Renal cortex interstitium (tissue), 11 donors: Measurements from ENCODE around the gene OR2T8. TPM values are rescaled to one million over a fixed set of nuclear protein-coding genes. Genes with fewer than 3 reads are reported as not detected.

Source experiments
- DNase-seq, 11 donors: peaks; one replicate each; pipeline ENCODE4 v3.0.0-alpha.2; 2013; ENCODE audit warnings: low read depth in 9 of 11, low spot score in 4 of 11; ENCODE audit errors: extremely low read depth in 1 of 11
- polyA plus RNA-seq, 3 donors: library from polyadenylated mRNA; unstranded; fragments of 120-200 nt; gene quantifications; one replicate each; pipeline ENCODE4 v1.2.1, GENCODE V29; 2013; ENCODE audit not compliant: insufficient read length in 3 of 3

OR2T8 gene
- polyA plus RNA-seq, 3 donors: not detected

DNA sequence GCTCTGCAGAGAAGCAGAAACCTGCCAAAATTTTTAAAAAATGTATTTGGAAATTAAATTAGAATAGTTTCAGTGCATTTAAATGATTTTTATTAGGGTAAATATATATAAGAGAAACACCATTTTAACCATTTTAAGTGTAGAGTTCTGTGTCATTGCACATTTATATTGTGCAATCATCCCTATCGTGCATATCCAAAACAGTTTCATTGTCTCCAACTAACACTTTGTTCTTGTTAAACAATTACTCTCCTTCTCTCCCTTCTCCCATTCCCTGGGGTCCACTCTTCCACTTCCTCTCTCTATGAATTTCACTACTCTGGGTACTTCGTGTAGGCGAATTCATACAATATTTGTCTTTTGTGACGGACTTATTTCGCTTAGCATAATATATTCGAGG is 22.6 kb downstream of the OR2T8 start:
- no peak for DNase-seq

DNA sequence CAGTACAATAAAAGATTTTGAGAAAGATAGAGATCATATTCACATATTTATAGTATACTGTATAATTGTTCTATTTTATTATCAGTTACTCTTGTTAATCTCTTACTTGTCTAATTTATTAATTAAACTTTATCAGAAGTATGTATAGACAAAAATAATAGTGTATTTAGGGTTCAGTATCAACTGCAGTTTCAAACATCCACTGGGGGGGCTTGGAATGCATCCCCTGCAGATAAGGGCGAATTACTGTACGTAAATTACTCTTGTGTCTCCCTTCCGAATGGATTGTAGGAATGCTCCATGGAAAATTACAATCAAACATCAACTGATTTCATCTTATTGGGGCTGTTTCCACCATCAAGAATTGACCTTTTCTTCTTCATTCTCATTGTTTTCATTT is 28.5 kb downstream of the OR2T8 start, which contains the start of gene OR2L8:
TSS of gene OR2L8 (plus strand) at position 301 of the 400 bp plus-strand sequence. CDS start at position 301, 0 bp downstream.
- DNase-seq: no peak

- no peak for DNase-seq
Measured at GRCh38 chr1:247953408-247953807, 33.4 kb downstream of the OR2T8 start.

DNA sequence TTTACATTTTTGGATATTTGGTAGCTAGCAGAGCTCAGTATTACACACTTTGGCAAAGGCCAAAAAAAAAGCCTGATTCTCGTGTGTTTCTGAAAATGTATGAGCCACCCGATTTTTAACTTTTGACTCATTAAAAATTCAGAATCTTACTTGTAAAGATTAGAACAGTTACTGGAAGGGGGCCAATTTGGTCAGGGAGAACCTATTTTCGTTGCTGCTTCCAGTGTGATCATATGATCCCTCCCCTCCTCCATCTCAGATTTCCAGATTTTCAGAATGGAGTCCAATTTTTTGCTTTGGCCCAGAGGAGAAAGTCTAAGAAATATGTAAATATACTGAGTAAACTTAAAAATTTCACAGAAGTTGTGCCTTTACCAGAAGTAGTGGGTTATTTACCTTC is 41.7 kb downstream of the OR2T8 start:
- DNase-seq: no peak

- no peak for DNase-seq
Measured at GRCh38 chr1:247962911-247963588, 43.0 kb downstream of the OR2T8 start.

- no peak for DNase-seq
Measured at GRCh38 chr1:247964933-247965332, 44.9 kb downstream of the OR2T8 start, which contains the start of gene OR2AK2. TSS of gene OR2AK2 (plus strand) at chr1:247965233. CDS start at chr1:247965377, 144 bp downstream.

GRCh38 chr1:247966532-247967204 is 46.6 kb downstream of the OR2T8 start:
- DNase-seq: no peak

Other genes with a start within 250 kb of the OR2T8 start
- gene OR13G1, start 240.5 kb upstream of the OR2T8 start, polyA plus RNA-seq: not detected
- gene OR6F1, start 203.6 kb upstream of the OR2T8 start, polyA plus RNA-seq: not detected
- gene OR14K1, start 181.6 kb upstream of the OR2T8 start, polyA plus RNA-seq: not detected
- not detected for gene OR14A2, start 172.1 kb upstream of the OR2T8 start, polyA plus RNA-seq
- not detected for gene OR1C1, start 159.7 kb upstream of the OR2T8 start, polyA plus RNA-seq
- not detected for gene OR14A16, start 96.1 kb upstream of the OR2T8 start, polyA plus RNA-seq
- not detected for gene OR11L1, start 78.4 kb upstream of the OR2T8 start, polyA plus RNA-seq
- gene TRIM58, start 63.1 kb upstream of the OR2T8 start, polyA plus RNA-seq: 1 to 10 TPM; 1.1 to 2.2 (median 1.3) TPM
- under 1 TPM; 0.21 to 0.54 (median 0.22) TPM for gene OR2W3, start 24.7 kb upstream of the OR2T8 start, polyA plus RNA-seq
- not detected for gene OR2AJ1, start 4.6 kb downstream of the OR2T8 start, polyA plus RNA-seq
- gene OR2L8, start 28.6 kb downstream of the OR2T8 start, polyA plus RNA-seq: not detected
- not detected for gene OR2AK2, start 45.0 kb downstream of the OR2T8 start, polyA plus RNA-seq
- gene OR2L5, start 93.4 kb downstream of the OR2T8 start, polyA plus RNA-seq: not detected
- under 1 TPM; 0.04 to 0.14 (median 0.06) TPM for gene OR2L2, start 109.8 kb downstream of the OR2T8 start, polyA plus RNA-seq
- not detected for gene OR2L3, start 126.6 kb downstream of the OR2T8 start, polyA plus RNA-seq
- not detected for gene OR2L13, start 174.9 kb downstream of the OR2T8 start, polyA plus RNA-seq
- not detected for gene OR2M5, start 224.9 kb downstream of the OR2T8 start, polyA plus RNA-seq